GM12878 (cell line): Measurements from ENCODE around the gene KIAA0825. TPM values are rescaled to one million over a fixed set of nuclear protein-coding genes. Genes with fewer than 3 reads are reported as not detected.

Experiments
- BACH1 ChIP-seq: fragments of 450-650 bp; IDR thresholded peaks from 2 replicates; pipeline ENCODE4 v1.6.1; 2017; ENCODE audit warnings: mild to moderate bottlenecking, borderline replicate concordance
- BHLHE40 ChIP-seq, 2 experiments: fragments of 450-650 bp in 1 of 2; IDR thresholded peaks; 2 replicates each; pipeline ENCODE4 v1.6.1; 2011 to 2017; ENCODE audit warnings: low read depth in 2 of 2, borderline replicate concordance in 1 of 2, improper control_type of control experiment in 1 of 2, low read length in 1 of 2, mild to moderate bottlenecking in 1 of 2
- HDGF ChIP-seq: fragments of 450-650 bp; IDR thresholded peaks from 2 replicates; pipeline ENCODE4 v1.6.1; 2016; ENCODE audit warnings: antibody characterized with exemption
- IKZF2 ChIP-seq, 2 experiments: fragments of 450-650 bp; IDR thresholded peaks; 2 replicates each; pipeline ENCODE4 v1.6.1; 2017; ENCODE audit warnings: mild to moderate bottlenecking in 2 of 2, moderate library complexity in 2 of 2
- IRF4 ChIP-seq: IDR thresholded peaks from 2 replicates; pipeline ENCODE4 v1.6.1; 2011; ENCODE audit warnings: low read depth, low read length
- NFIC ChIP-seq: IDR thresholded peaks from 2 replicates; pipeline ENCODE4 v1.6.1; 2012; ENCODE audit warnings: low read depth, mild to moderate bottlenecking, inconsistent platforms, low read length, moderate library complexity
- NFXL1 ChIP-seq: fragments of 450-650 bp; IDR thresholded peaks from 2 replicates; pipeline ENCODE4 v1.6.1; 2017; ENCODE audit warnings: antibody characterized with exemption, mild to moderate bottlenecking, borderline replicate concordance
- PAX8 ChIP-seq: fragments of 450-650 bp; IDR thresholded peaks from 2 replicates; pipeline ENCODE4 v1.6.1; 2017; ENCODE audit warnings: mild to moderate bottlenecking, moderate library complexity
- SPI1 ChIP-seq: IDR thresholded peaks from 2 replicates; pipeline ENCODE4 v1.6.1; 2011; ENCODE audit warnings: low read depth, mild to moderate bottlenecking, low read length, moderate library complexity, borderline replicate concordance; ENCODE audit not compliant: insufficient read depth
- SUZ12 ChIP-seq: fragments of 200-600 bp; sonication (generic); IDR thresholded peaks from one replicate; pipeline ENCODE4 v1.6.1; 2018; ENCODE audit warnings: antibody characterized with exemption, mild to moderate bottlenecking; ENCODE audit not compliant: unreplicated experiment
- polyA plus RNA-seq, 11 experiments: library from polyadenylated mRNA; depleted of rRNA in 4 of 11; unstranded in 6 of 11; stranded (reverse) in 5 of 11; fragments of >200 nt; fragmentation: Nextera tagmentation in 4 of 11; fragmentation: Illumina TruSeq in 1 of 11; extraction: Ambion mirVana in 4 of 11; extraction: Trizol in 1 of 11; gene quantifications; 1 replicate in 1 of 11; 2 replicates in 10 of 11; pipeline versions ENCODE4 v1.2.1 to v1.2.3, GENCODE V29; 2011 to 2016; ENCODE audit warnings: inconsistent platforms in 2 of 11, missing spikeins in 2 of 11, low read depth in 1 of 11
- total RNA-seq, 4 experiments: library from RNA; depleted of rRNA in 3 of 4; stranded (reverse); fragments of >200 nt in 3 of 4; fragmentation: Illumina TruSeq in 1 of 4; extraction: Trizol in 1 of 4; gene quantifications; 2 replicates each; pipeline versions ENCODE4 v1.2.1 to v1.2.3, GENCODE V29; 2013 to 2021
- TF ChIP-seq, protein P1 (sequence below): fragments of 450-650 bp; IDR thresholded peaks from 2 replicates; pipeline ENCODE4 v1.6.1; 2017; ENCODE audit warnings: low read depth, mild to moderate bottlenecking, moderate library complexity
- TF ChIP-seq, protein P2 (sequence below): fragments of 150-350 bp; IDR thresholded peaks from 2 replicates; pipeline ENCODE4 v1.6.1; 2016; ENCODE audit warnings: low read depth, low read length

Gene KIAA0825
- total and polyA plus RNA-seq, 10 of the 15 experiments (the other 5 are each of a cell fraction or from before 2014, with no cell fraction given) = 0.55 to 1.9 (median 1.5) TPM

GRCh38 chr5:94467954-94468930, 150.2 kb downstream of the KIAA0825 start (continued):
- TF ChIP-seq BACH1 (no peak), PAX8 (no peak), SUZ12 (no peak), SPI1 (no peak), NFIC (no peak), NFXL1 (no peak), BHLHE40 (IDR thresholded peaks at IDR 0.05; ENCODE audit: borderline replicate concordance in 1 of 2, low read depth in 2 of 2, low read length in 1 of 2) (no peak), IRF4 (no peak), IKZF2 (IDR thresholded peaks at IDR 0.05) (no peak), HDGF (no peak)
- TF ChIP-seq, protein P1, sequence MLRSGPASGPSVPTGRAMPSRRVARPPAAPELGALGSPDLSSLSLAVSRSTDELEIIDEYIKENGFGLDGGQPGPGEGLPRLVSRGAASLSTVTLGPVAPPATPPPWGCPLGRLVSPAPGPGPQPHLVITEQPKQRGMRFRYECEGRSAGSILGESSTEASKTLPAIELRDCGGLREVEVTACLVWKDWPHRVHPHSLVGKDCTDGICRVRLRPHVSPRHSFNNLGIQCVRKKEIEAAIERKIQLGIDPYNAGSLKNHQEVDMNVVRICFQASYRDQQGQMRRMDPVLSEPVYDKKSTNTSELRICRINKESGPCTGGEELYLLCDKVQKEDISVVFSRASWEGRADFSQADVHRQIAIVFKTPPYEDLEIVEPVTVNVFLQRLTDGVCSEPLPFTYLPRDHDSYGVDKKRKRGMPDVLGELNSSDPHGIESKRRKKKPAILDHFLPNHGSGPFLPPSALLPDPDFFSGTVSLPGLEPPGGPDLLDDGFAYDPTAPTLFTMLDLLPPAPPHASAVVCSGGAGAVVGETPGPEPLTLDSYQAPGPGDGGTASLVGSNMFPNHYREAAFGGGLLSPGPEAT = no peak
- TF ChIP-seq, protein P2, sequence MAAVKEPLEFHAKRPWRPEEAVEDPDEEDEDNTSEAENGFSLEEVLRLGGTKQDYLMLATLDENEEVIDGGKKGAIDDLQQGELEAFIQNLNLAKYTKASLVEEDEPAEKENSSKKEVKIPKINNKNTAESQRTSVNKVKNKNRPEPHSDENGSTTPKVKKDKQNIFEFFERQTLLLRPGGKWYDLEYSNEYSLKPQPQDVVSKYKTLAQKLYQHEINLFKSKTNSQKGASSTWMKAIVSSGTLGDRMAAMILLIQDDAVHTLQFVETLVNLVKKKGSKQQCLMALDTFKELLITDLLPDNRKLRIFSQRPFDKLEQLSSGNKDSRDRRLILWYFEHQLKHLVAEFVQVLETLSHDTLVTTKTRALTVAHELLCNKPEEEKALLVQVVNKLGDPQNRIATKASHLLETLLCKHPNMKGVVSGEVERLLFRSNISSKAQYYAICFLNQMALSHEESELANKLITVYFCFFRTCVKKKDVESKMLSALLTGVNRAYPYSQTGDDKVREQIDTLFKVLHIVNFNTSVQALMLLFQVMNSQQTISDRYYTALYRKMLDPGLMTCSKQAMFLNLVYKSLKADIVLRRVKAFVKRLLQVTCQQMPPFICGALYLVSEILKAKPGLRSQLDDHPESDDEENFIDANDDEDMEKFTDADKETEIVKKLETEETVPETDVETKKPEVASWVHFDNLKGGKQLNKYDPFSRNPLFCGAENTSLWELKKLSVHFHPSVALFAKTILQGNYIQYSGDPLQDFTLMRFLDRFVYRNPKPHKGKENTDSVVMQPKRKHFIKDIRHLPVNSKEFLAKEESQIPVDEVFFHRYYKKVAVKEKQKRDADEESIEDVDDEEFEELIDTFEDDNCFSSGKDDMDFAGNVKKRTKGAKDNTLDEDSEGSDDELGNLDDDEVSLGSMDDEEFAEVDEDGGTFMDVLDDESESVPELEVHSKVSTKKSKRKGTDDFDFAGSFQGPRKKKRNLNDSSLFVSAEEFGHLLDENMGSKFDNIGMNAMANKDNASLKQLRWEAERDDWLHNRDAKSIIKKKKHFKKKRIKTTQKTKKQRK = no peak
- TF ChIP-seq, all 136 proteins: peak for 0
